Fibroblast of lung (primary cell): ENCODE data around the gene TSNAX.

Source experiments
- CTCF ChIP-seq, 2 donors: IDR thresholded peaks in 1 of 2; conservative IDR thresholded peaks in 1 of 2; 1 replicate in 1 of 2; 2 replicates in 1 of 2; pipeline ENCODE4 v1.5.1; 2011 to 2012; ENCODE audit warnings: low read length in 2 of 2, control low read depth in 1 of 2, inconsistent platforms in 1 of 2, low read depth in 1 of 2, mild to moderate bottlenecking in 1 of 2
- EZH2 ChIP-seq: IDR thresholded peaks from 2 replicates; pipeline ENCODE4 v1.5.1; 2012; ENCODE audit warnings: low read length, control low read depth, mild to moderate bottlenecking; ENCODE audit errors: missing control alignments

DNA sequence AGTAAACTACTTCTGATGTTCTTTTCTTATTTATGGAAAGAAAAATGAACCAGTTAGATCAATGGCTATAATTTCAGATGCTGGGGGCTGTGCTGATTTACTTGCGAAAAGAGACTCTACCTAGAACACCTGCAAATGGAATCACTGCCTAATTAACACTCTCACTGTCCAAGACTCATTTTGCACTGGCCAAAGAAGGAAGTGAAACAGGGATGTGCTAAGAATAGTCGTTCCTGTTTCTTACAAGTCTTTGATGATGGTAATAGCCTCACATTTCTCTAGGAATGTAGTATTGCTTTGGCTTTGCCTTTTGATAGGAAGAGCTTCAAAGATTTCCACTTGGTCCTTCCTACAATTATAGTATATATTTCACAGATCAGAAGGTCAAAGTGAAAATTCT is 12.7 kb upstream of the TSNAX start:
- TF ChIP-seq CTCF (conservative IDR thresholded peaks at IDR 0.05 in 1 of 2, IDR thresholded peaks at IDR 0.05 in 1 of 2; ENCODE audit: low read depth in 1 of 2, low read length in 2 of 2) (no peak), EZH2 (no peak)
